ENCODE data around the gene PACRG. TPM values are rescaled to one million over a fixed set of nuclear protein-coding genes. Genes with fewer than 3 reads are reported as not detected.

Gene PACRG
- polyA plus RNA-seq, 1 donor from 2014 or later = 16.6 TPM

GRCh38 chr6:162773996-162774395, 46.2 kb downstream of the PACRG start:
- Histone ChIP-seq H3K79me2 (replicated peaks; ENCODE audit: insufficient read depth, low read length) (no peaks in the 10 kb centered on the region), H3K9me3 (ENCODE audit: low read length) (no peaks in the 10 kb centered on the region), H3K9me2 (ENCODE audit: insufficient read depth, low read length) (no peaks in the 10 kb centered on the region), H3K4me3 (ENCODE audit: low read length) (no peak overlapping the region), H3K27me3 (ENCODE audit: insufficient read depth, low read depth, low read length) (no peaks in the 10 kb centered on the region), H3K27ac (ENCODE audit: low read length) (no peak overlapping the region), H4K20me1 (ENCODE audit: insufficient read depth) (no peaks in the 10 kb centered on the region), H3F3A (ENCODE audit: insufficient read depth, low read length, poor library complexity, severe bottlenecking) (no peaks in the 10 kb centered on the region), H3K36me3 (ENCODE audit: insufficient read depth, low read length) (no peaks in the 10 kb centered on the region), H3K9ac (ENCODE audit: low read length) (no peak overlapping the region), H2AFZ (ENCODE audit: low read depth, low read length) (no peak overlapping the region), H3K4me2 (ENCODE audit: low read length) (no peak overlapping the region)
- TF ChIP-seq TAF1 (IDR thresholded peaks at IDR 0.05; ENCODE audit: low read depth) = no peak
- TF ChIP-seq CTCF (IDR thresholded peaks at IDR 0.05; ENCODE audit: poor library complexity, severe bottlenecking) = no peak
- TF ChIP-seq REST (IDR thresholded peaks at IDR 0.05; ENCODE audit: borderline replicate concordance) = no peak
- TF ChIP-seq EP300 (conservative IDR thresholded peaks at IDR 0.05; ENCODE audit: poor library complexity, severe bottlenecking) = no peak
- no peak for TF ChIP-seq EZH2 (IDR thresholded peaks at IDR 0.05; ENCODE audit: borderline replicate concordance, insufficient read depth, low read length, poor library complexity, severe bottlenecking)
- TF ChIP-seq MXI1 (conservative IDR thresholded peaks at IDR 0.05; ENCODE audit: poor library complexity, severe bottlenecking) = no peak
- TF ChIP-seq SMC3 (conservative IDR thresholded peaks at IDR 0.05; ENCODE audit: poor library complexity) = no peak
- no peak for TF ChIP-seq RAD21 (conservative IDR thresholded peaks at IDR 0.05)
- TF ChIP-seq POLR2AphosphoS5 (IDR thresholded peaks at IDR 0.05) = no peak

DNA sequence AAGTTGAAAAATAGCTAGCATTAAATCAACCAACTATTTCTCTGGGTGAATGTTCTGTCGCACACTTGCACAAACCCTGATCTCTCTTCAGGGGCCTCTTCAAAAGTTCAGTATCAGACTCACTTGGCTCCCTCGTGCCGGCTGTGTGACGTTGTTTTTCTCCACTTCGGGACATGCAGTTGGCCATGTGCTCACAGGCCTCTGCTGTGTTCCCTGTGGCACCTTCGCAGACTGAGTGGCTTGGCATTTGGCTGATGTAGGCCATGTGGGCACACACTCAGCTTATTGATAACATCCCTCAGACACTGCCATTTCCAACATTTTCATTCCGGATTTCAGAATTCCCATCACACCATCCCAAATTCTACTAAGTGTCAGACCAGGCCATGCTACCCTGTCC, 49.3 kb downstream of the PACRG start:
- Histone ChIP-seq H3K36me3 (ENCODE audit: insufficient read depth, low read length) (no peaks in the 10 kb centered on the region), H3K9me2 (ENCODE audit: insufficient read depth, low read length) (no peaks in the 10 kb centered on the region), H3K79me2 (replicated peaks; ENCODE audit: insufficient read depth, low read length) (no peaks in the 10 kb centered on the region), H3K4me3 (ENCODE audit: low read length) (no peak overlapping the region), H3K9ac (ENCODE audit: low read length) (no peak overlapping the region), H3K27me3 (ENCODE audit: insufficient read depth, low read depth, low read length) (no peaks in the 10 kb centered on the region), H3F3A (ENCODE audit: insufficient read depth, low read length, poor library complexity, severe bottlenecking) (no peaks in the 10 kb centered on the region), H4K20me1 (ENCODE audit: insufficient read depth) (no peaks in the 10 kb centered on the region), H3K9me3 (ENCODE audit: low read length) (no peaks in the 10 kb centered on the region), H2AFZ (ENCODE audit: low read depth, low read length) (no peak overlapping the region), H3K27ac (ENCODE audit: low read length) (no peak overlapping the region), H3K4me2 (ENCODE audit: low read length) (no peak overlapping the region)
- TF ChIP-seq REST (IDR thresholded peaks at IDR 0.05; ENCODE audit: borderline replicate concordance) (no peak), TAF1 (IDR thresholded peaks at IDR 0.05; ENCODE audit: low read depth) (no peak), MXI1 (conservative IDR thresholded peaks at IDR 0.05; ENCODE audit: poor library complexity, severe bottlenecking) (no peak), CTCF (IDR thresholded peaks at IDR 0.05; ENCODE audit: poor library complexity, severe bottlenecking) (no peak), EP300 (conservative IDR thresholded peaks at IDR 0.05; ENCODE audit: poor library complexity, severe bottlenecking) (no peak), SMC3 (conservative IDR thresholded peaks at IDR 0.05; ENCODE audit: poor library complexity) (no peak), POLR2AphosphoS5 (IDR thresholded peaks at IDR 0.05) (no peak), EZH2 (IDR thresholded peaks at IDR 0.05; ENCODE audit: borderline replicate concordance, insufficient read depth, low read length, poor library complexity, severe bottlenecking) (no peak), RAD21 (conservative IDR thresholded peaks at IDR 0.05) (no peak)

Data from neural cell (in vitro differentiated cells).